Fibroblast of peridontal ligament (primary cell): Measurements from ENCODE around the gene RAB11FIP3.
"Not testable (repeated sequence)": the region's sequence is repeated elsewhere in the genome, so short reads cannot be mapped to it uniquely, and the experiment has no call there.

Experiments
- DNase-seq: peaks from one replicate; pipeline ENCODE4 v3.0.0-alpha.2; 2010; ENCODE audit errors: extremely low read depth

RAB11FIP3 gene

GRCh38 chr16:392450-393030, 32.9 kb upstream of the RAB11FIP3 start:
- no peak for DNase-seq

GRCh38 chr16:396199-396598, 29.2 kb upstream of the RAB11FIP3 start:
- no peak for DNase-seq

- peak; percentile 35 for DNase-seq
These were observed 28.8 kb upstream of the RAB11FIP3 start for GRCh38 chr16:396605-397004.

GRCh38 chr16:397135-397661, 28.3 kb upstream of the RAB11FIP3 start, which contains the start of gene NME4:
Gene NME4, plus strand, starts transcription at chr16:397199. Its CDS starts 24 bp downstream, at chr16:397223.
- no peak for DNase-seq

- DNase-seq = peak; percentile 64
These were observed 27.6 kb upstream of the RAB11FIP3 start for GRCh38 chr16:397736-398332.

- DNase-seq = no peak
These were observed 26.7 kb upstream of the RAB11FIP3 start for GRCh38 chr16:398561-399339.

GRCh38 chr16:399340-400019, 26.0 kb upstream of the RAB11FIP3 start:
- DNase-seq = no peak

GRCh38 chr16:400061-400591, 25.3 kb upstream of the RAB11FIP3 start:
- no peak for DNase-seq

- DNase-seq = peak; percentile 83
These were observed 23.7 kb upstream of the RAB11FIP3 start, which contains the start of gene DECR2 for GRCh38 chr16:401468-402348. Gene DECR2, plus strand, starts transcription at chr16:401885. Its CDS starts 79 bp downstream, at chr16:401964.

- no peak for DNase-seq
These were observed 20.4 kb upstream of the RAB11FIP3 start for GRCh38 chr16:404971-405486.

GRCh38 chr16:405548-406506, 19.6 kb upstream of the RAB11FIP3 start:
- no peak for DNase-seq

GRCh38 chr16:407253-407652, 18.2 kb upstream of the RAB11FIP3 start:
- no peak for DNase-seq

GRCh38 chr16:410516-411178, 14.8 kb upstream of the RAB11FIP3 start:
- DNase-seq = no peak

GRCh38 chr16:411576-412265, 13.7 kb upstream of the RAB11FIP3 start:
- DNase-seq = no peak

- no peak for DNase-seq
These were observed 10.9 kb upstream of the RAB11FIP3 start for GRCh38 chr16:414395-415169.

- not testable (repeated sequence) for DNase-seq
These were observed 10.3 kb upstream of the RAB11FIP3 start for GRCh38 chr16:415170-415498.

GRCh38 chr16:422179-422578, 3.3 kb upstream of the RAB11FIP3 start:
- DNase-seq = not testable (repeated sequence)
